H1 (cell line): ENCODE measurements around the gene CCDC30. TPM values are rescaled to one million over a fixed set of nuclear protein-coding genes. Genes with fewer than 3 reads are reported as not detected.

ENCODE experiments used
- CTCF ChIA-PET: fragments of 300-600 bp; sonication (Branson Sonifier 250); formaldehyde crosslinking; loops from one replicate; lab custom pipeline; 2021; ENCODE audit not compliant: partially characterized antibody; lab: Charles Lee
- POLR2A ChIA-PET: fragments of 300-600 bp; sonication (Branson Sonifier 250); formaldehyde crosslinking; loops from one replicate; lab custom pipeline; 2021; ENCODE audit warnings: inconsistent platforms; ENCODE audit not compliant: partially characterized antibody; lab: Charles Lee
- DNase-seq, 2 experiments: peaks; one replicate each; pipeline versions ENCODE4 v3.0.0 to v3.0.0-alpha.2; 2010 to 2022; ENCODE audit warnings: low spot score in 2 of 2, low read depth in 1 of 2, mixed read lengths in 1 of 2
- FAIRE-seq: peaks from 2 replicates; lab custom pipeline; 2011; peaks lifted over from hg19 to GRCh38; lab: Jason Lieb, UNC
- H2AFZ ChIP-seq: 2 replicates; pipeline ENCODE4 v1.8.1; 2012; ENCODE audit warnings: low read length, inconsistent platforms
- H2AK5ac ChIP-seq: 2 replicates; pipeline ENCODE4 v1.6.1; 2013; ENCODE audit warnings: low read depth, low read length
- H2BK120ac ChIP-seq: replicated peaks from 2 replicates; pipeline ENCODE3; 2013; ENCODE audit warnings: low read depth, low read length, inconsistent platforms
- H2BK12ac ChIP-seq: 2 replicates; pipeline ENCODE4 v1.6.1; 2013; ENCODE audit warnings: low read depth, low read length
- H2BK15ac ChIP-seq: 2 replicates; pipeline ENCODE4 v1.6.1; 2013; ENCODE audit warnings: low read length
- H2BK20ac ChIP-seq: 2 replicates; pipeline ENCODE4 v1.6.1; 2013; ENCODE audit warnings: low read length
- H2BK5ac ChIP-seq: 2 replicates; pipeline ENCODE4 v1.6.1; 2013; ENCODE audit warnings: low read depth, low read length
- H3K14ac ChIP-seq: 2 replicates; pipeline ENCODE4 v1.6.1; 2013; ENCODE audit warnings: inconsistent platforms; ENCODE audit not compliant: insufficient read length
- H3K18ac ChIP-seq: 2 replicates; pipeline ENCODE4 v1.6.1; 2013; ENCODE audit warnings: low read length; ENCODE audit errors: extremely low read depth
- H3K23ac ChIP-seq: 2 replicates; pipeline ENCODE4 v1.6.1; 2013; ENCODE audit warnings: inconsistent platforms; ENCODE audit not compliant: insufficient read length
- H3K23me2 ChIP-seq: 2 replicates; pipeline ENCODE4 v1.6.1; 2013; ENCODE audit warnings: low read depth, low read length
- H3K27ac ChIP-seq: 2 replicates; pipeline ENCODE4 v1.6.1; 2011; ENCODE audit warnings: low read depth, low read length, inconsistent platforms
- H3K27me3 ChIP-seq, 4 experiments: replicated peaks in 1 of 4; 1 replicate in 1 of 4; 2 replicates in 3 of 4; pipeline versions ENCODE4 v1.6.1 to v1.8.1; 2011 to 2013; ENCODE audit warnings: low read length in 3 of 4, mild to moderate bottlenecking in 3 of 4, inconsistent platforms in 2 of 4, mixed read lengths in 2 of 4, moderate library complexity in 1 of 4; ENCODE audit not compliant: control insufficient read depth in 3 of 4, insufficient read depth in 3 of 4; ENCODE audit errors: extremely low read depth in 1 of 4
- H3K36me3 ChIP-seq, 4 experiments: 2 replicates each; pipeline versions ENCODE4 v1.6.1 to v1.8.1; 2011 to 2013; ENCODE audit warnings: mild to moderate bottlenecking in 4 of 4, low read length in 3 of 4, moderate library complexity in 2 of 4, control low read depth in 1 of 4, inconsistent platforms in 1 of 4; ENCODE audit not compliant: insufficient read depth in 4 of 4, control insufficient read depth in 2 of 4
- H3K4ac ChIP-seq: replicated peaks from 2 replicates; pipeline ENCODE3; 2013; ENCODE audit warnings: low read length, low read depth, mixed read lengths, inconsistent platforms; ENCODE audit not compliant: insufficient read length
- H3K4me1 ChIP-seq, 4 experiments: replicated peaks in 1 of 4; 1 replicate in 1 of 4; 2 replicates in 3 of 4; pipeline versions ENCODE4 v1.6.1 to v1.8.1; 2011 to 2013; ENCODE audit warnings: low read length in 3 of 4, inconsistent platforms in 2 of 4, mixed read lengths in 1 of 4; ENCODE audit not compliant: insufficient read depth in 4 of 4, control insufficient read depth in 3 of 4
- H3K4me2 ChIP-seq, 2 experiments: 2 replicates each; pipeline versions ENCODE4 v1.6.1 to v1.8.1; 2011 to 2013; ENCODE audit warnings: low read depth in 2 of 2, low read length in 2 of 2, control low read depth in 1 of 2, inconsistent platforms in 1 of 2, mild to moderate bottlenecking in 1 of 2; ENCODE audit not compliant: insufficient read depth in 1 of 2
- H3K4me3 ChIP-seq, 4 experiments: fragments of 200-600, 300-600 bp in 1 of 4; sonication (generic), shearing (Covaris generic), sonication (Bioruptor Twin) in 1 of 4; 2 replicates each; pipeline versions ENCODE4 v1.5.1 to v1.8.1; 2011 to 2016; ENCODE audit warnings: low read length in 4 of 4, low read depth in 3 of 4, control low read depth in 2 of 4, inconsistent platforms in 2 of 4, mild to moderate bottlenecking in 2 of 4, mixed read lengths in 1 of 4, moderate library complexity in 1 of 4; ENCODE audit not compliant: insufficient read depth in 2 of 4; ENCODE audit errors: extremely low read depth in 1 of 4
- H3K56ac ChIP-seq: replicated peaks from 2 replicates; pipeline ENCODE3; 2013; ENCODE audit warnings: low read depth, mild to moderate bottlenecking, mixed read lengths, low read length, inconsistent platforms; ENCODE audit not compliant: insufficient read length
- H3K79me1 ChIP-seq: 2 replicates; pipeline ENCODE4 v1.6.1; 2013; ENCODE audit warnings: low read depth, low read length, control low read depth
- H3K79me2 ChIP-seq, 2 experiments: 2 replicates each; pipeline versions ENCODE4 v1.6.1 to v1.8.1; 2012 to 2013; ENCODE audit warnings: low read length in 2 of 2, mild to moderate bottlenecking in 2 of 2, inconsistent platforms in 1 of 2; ENCODE audit not compliant: insufficient read depth in 2 of 2, control insufficient read depth in 1 of 2
- H3K9ac ChIP-seq, 4 experiments: replicated peaks in 1 of 4; 1 replicate in 1 of 4; 2 replicates in 3 of 4; pipeline versions ENCODE4 v1.6.1 to v1.8.1; 2011 to 2013; ENCODE audit warnings: low read depth in 3 of 4, low read length in 3 of 4, control low read depth in 2 of 4, mild to moderate bottlenecking in 2 of 4, moderate library complexity in 2 of 4, inconsistent platforms in 1 of 4; ENCODE audit errors: extremely low read depth in 1 of 4
- H3K9me3 ChIP-seq, 2 experiments: 2 replicates each; pipeline versions ENCODE4 v1.6.1 to v1.8.1; 2012 to 2013; ENCODE audit warnings: mild to moderate bottlenecking in 2 of 2, moderate library complexity in 2 of 2, control low read depth in 1 of 2, inconsistent platforms in 1 of 2, low read depth in 1 of 2, low read length in 1 of 2, mixed read lengths in 1 of 2; ENCODE audit not compliant: insufficient read depth in 2 of 2
- H4K20me1 ChIP-seq, 2 experiments: replicated peaks in 1 of 2; 2 replicates each; pipeline versions ENCODE3 to v1.8.1; 2011 to 2013; ENCODE audit warnings: inconsistent platforms in 2 of 2, low read length in 2 of 2, mild to moderate bottlenecking in 1 of 2; ENCODE audit not compliant: insufficient read depth in 2 of 2, control insufficient read depth in 1 of 2
- H4K5ac ChIP-seq: 2 replicates; pipeline ENCODE4 v1.6.1; 2013; ENCODE audit warnings: low read length, low read depth, mixed read lengths, inconsistent platforms; ENCODE audit not compliant: insufficient read length
- H4K8ac ChIP-seq: 2 replicates; pipeline ENCODE4 v1.8.0; 2013; ENCODE audit warnings: mild to moderate bottlenecking, moderate library complexity, low read length, inconsistent platforms; ENCODE audit not compliant: insufficient read depth; ENCODE audit errors: extremely low read depth
- H4K91ac ChIP-seq: replicated peaks from 2 replicates; pipeline ENCODE3; 2013; ENCODE audit warnings: low read length, mixed read lengths, inconsistent platforms; ENCODE audit not compliant: insufficient read length
- BCL11A ChIP-seq, 2 experiments: IDR thresholded peaks; one replicate each; pipeline ENCODE4 v1.6.1; 2011; ENCODE audit warnings: low read depth in 2 of 2, low read length in 2 of 2, mild to moderate bottlenecking in 2 of 2
- CBX8 ChIP-seq: fragments of 300-800, 300-1000 bp; sonication (generic); IDR thresholded peaks from 2 replicates; pipeline ENCODE4 v1.7.1; 2016; ENCODE audit warnings: low read depth, low read length, borderline replicate concordance
- CHD1 ChIP-seq: IDR thresholded peaks from 2 replicates; pipeline ENCODE4 v1.6.1; 2012; ENCODE audit warnings: low read depth, low read length, improper control_type of control experiment
- HDAC6 ChIP-seq: IDR thresholded peaks from one replicate; pipeline ENCODE4 v1.7.1; 2012; ENCODE audit warnings: low read depth, mild to moderate bottlenecking, inconsistent platforms, low read length, moderate library complexity
- KDM1A ChIP-seq: fragments of 200-600, 300-600 bp; sonication (generic); IDR thresholded peaks from 2 replicates; pipeline ENCODE4 v1.7.1; 2016; ENCODE audit warnings: mild to moderate bottlenecking, low read length, borderline replicate concordance
- MAFK ChIP-seq: IDR thresholded peaks from 2 replicates; pipeline ENCODE4 v1.6.1; 2012; ENCODE audit warnings: low read depth, mild to moderate bottlenecking, improper control_type of control experiment, low read length
- POLR2A ChIP-seq, 2 experiments: IDR thresholded peaks; 1 replicate in 1 of 2; 2 replicates in 1 of 2; pipeline ENCODE4 v1.6.1; 2011; ENCODE audit warnings: low read depth in 2 of 2, low read length in 2 of 2, mild to moderate bottlenecking in 2 of 2; ENCODE audit errors: control extremely low read depth in 1 of 2
- POU5F1 ChIP-seq: IDR thresholded peaks from 2 replicates; pipeline ENCODE4 v1.6.1; 2011; ENCODE audit warnings: low read depth, mild to moderate bottlenecking, low read length, moderate library complexity
- RFX5 ChIP-seq: IDR thresholded peaks from 2 replicates; pipeline ENCODE4 v1.6.1; 2011; ENCODE audit warnings: low read depth, low read length, improper control_type of control experiment, borderline replicate concordance
- SIRT6 ChIP-seq: IDR thresholded peaks from one replicate; pipeline ENCODE4 v1.7.1; 2012; ENCODE audit warnings: low read length, inconsistent platforms
- SP4 ChIP-seq: IDR thresholded peaks from 2 replicates; pipeline ENCODE4 v1.6.1; 2012; ENCODE audit warnings: low read length, inconsistent platforms
- TCF12 ChIP-seq: IDR thresholded peaks from 2 replicates; pipeline ENCODE4 v1.6.1; 2011; ENCODE audit warnings: low read depth, mild to moderate bottlenecking, low read length
- WGBS, 2 experiments: shearing (Covaris generic) in 1 of 2; methylation state at CpG; one replicate each; pipeline versions ENCODE4 v1.1.6 to v1.1.7; 2013 to 2015; ENCODE audit warnings: low lambda C conversion rate in 2 of 2, mixed read lengths in 2 of 2, inconsistent platforms in 1 of 2, low coverage in 1 of 2, missing lambda C conversion rate in 1 of 2; ENCODE audit not compliant: insufficient replicate concordance in 2 of 2, insufficient coverage in 1 of 2, insufficient read length in 1 of 2; ENCODE audit errors: extremely low coverage in 1 of 2, missing lambda C conversion rate in 1 of 2; 5-methylcytosine and 5-hydroxymethylcytosine counted together
- polyA plus RNA-seq, 7 experiments: library from polyadenylated mRNA; depleted of rRNA in 3 of 7; stranded (reverse) in 5 of 7; unstranded in 2 of 7; fragments of >200 nt in 5 of 7; fragments of 200-250 nt in 2 of 7; gene quantifications; 1 replicate in 5 of 7; 2 replicates in 1 of 7; 4 replicates in 1 of 7; pipeline versions ENCODE4 v1.2.1 to v1.2.3, GENCODE V29; 2011 to 2013; ENCODE audit warnings: missing spikeins in 2 of 7, mixed read lengths in 2 of 7
- total RNA-seq: library from RNA; stranded (reverse); fragmentation: NEBNext Ultra II Directional; extraction: Animal tissue kit (Norgen Biotek cat#: 25700); gene quantifications from 2 replicates; pipeline ENCODE4 v1.2.1, GENCODE V29; 2021

CCDC30 gene
- total and polyA plus RNA-seq, 2 of the 8 experiments (the other 6 are each of a cell fraction or from before 2014, with no cell fraction given): 0.60 to 1.8 TPM

DNA sequence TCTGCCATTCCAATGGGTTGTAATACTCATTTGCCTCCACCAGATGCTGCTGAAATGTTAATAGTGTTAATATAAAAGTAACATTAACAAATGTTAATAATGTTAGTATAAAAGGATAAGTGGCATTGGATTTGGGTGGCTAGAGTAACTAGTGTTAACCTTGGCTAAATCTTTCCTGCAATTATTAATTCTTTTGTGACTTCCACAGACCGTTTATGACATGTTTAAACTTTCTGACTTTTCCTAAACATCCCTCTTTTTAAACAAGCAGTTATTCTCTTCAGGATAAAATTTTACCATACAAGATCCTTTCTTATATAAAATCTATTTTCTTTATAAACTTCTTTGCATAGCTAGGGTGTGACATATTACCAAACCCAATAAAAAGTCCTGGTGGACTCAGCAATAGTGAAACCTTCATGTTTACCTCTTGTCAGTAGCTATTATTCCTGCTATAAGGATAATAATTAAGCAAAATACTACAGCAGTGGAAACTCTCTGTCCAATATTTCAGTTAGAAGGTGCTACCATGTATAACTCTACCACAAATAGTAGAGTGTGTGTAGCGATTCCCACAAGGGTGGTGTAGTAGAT, 41.5 kb downstream of the CCDC30 start:
- no peaks in the 10 kb centered on the region for H3K4me1 ChIP-seq
- no peak overlapping the region for H2BK120ac ChIP-seq
- H3K9ac ChIP-seq: no peak overlapping the region
- no peaks in the 10 kb centered on the region for H3K23me2 ChIP-seq
- no peak overlapping the region for H3K56ac ChIP-seq
- H3K27me3 ChIP-seq: no peaks in the 10 kb centered on the region
- no peak overlapping the region for H3K4me2 ChIP-seq
- H3K14ac ChIP-seq: no peak overlapping the region
- DNase-seq (no peak), FAIRE-seq (no peak)
- H3K9me3 ChIP-seq: peaks cover 58 to 61% of the 10 kb centered on the region in 2 experiments
- H3K4ac ChIP-seq: no peak overlapping the region
- H3K23ac ChIP-seq: no peak overlapping the region
- H4K5ac ChIP-seq: no peak overlapping the region
- H2BK5ac ChIP-seq: no peak overlapping the region
- H4K20me1 ChIP-seq: no peaks in the 10 kb centered on the region
- H3K27ac ChIP-seq: no peak overlapping the region
- no peak overlapping the region for H2BK15ac ChIP-seq
- TF ChIP-seq BCL11A (IDR thresholded peaks at IDR 0.05; ENCODE audit: low read depth in 2 of 2, low read length in 2 of 2) (no peak), SIRT6 (no peak), POU5F1 (no peak), KDM1A (no peak), HDAC6 (no peak), CHD1 (no peak), POLR2A (IDR thresholded peaks at IDR 0.05; ENCODE audit: control extremely low read depth in 1 of 2, low read depth in 2 of 2, low read length in 2 of 2) (no peak), TCF12 (no peak), CBX8 (no peak), SP4 (no peak), MAFK (no peak), RFX5 (no peak)
- H3K79me1 ChIP-seq: no peaks in the 10 kb centered on the region
- H3K79me2 ChIP-seq: no peaks in the 10 kb centered on the region
- no peak overlapping the region for H3K4me3 ChIP-seq
- 87% methylated on average over 2 of the region's 2 CpGs; no CpG with 5 or more reads in 1 of the 2 experiments for WGBS, 2 experiments
- no peak overlapping the region for H3K18ac ChIP-seq
- CTCF ChIA-PET: no interaction called here
- no peak overlapping the region for H2AFZ ChIP-seq
- H2BK20ac ChIP-seq: no peak overlapping the region
- no peak overlapping the region for H2AK5ac ChIP-seq
- H3K36me3 ChIP-seq: peaks cover 0 to 5% (median 0%) of the 10 kb centered on the region in 4 experiments; a peak in 2 of 8 replicates
- no peak overlapping the region for H4K91ac ChIP-seq
- POLR2A ChIA-PET: interaction anchor here (1.1 kb wide), 1 partner anchor 69 kb away, joined by 3 read pairs; no protein-coding TSS in a partner anchor
- H2BK12ac ChIP-seq: no peak overlapping the region
- H4K8ac ChIP-seq: no peak overlapping the region
